H9 (cell line): Measurements from ENCODE around the gene ACACA. TPM values are rescaled to one million over a fixed set of nuclear protein-coding genes. Genes with fewer than 3 reads are reported as not detected.
A peak's percentile ranks its signal among the peaks of the same experiment; 100 is the strongest.

Experiments used
- DNase-seq: peaks from one replicate; pipeline ENCODE4 v3.0.0-alpha.2; 2017
- H2AFZ ChIP-seq: one replicate; pipeline ENCODE4 v1.6.1; 2013; ENCODE audit warnings: mild to moderate bottlenecking, low read length, control low read depth, moderate library complexity
- H2AK5ac ChIP-seq: 2 replicates; pipeline ENCODE4 v1.6.1; 2013; ENCODE audit warnings: low read length, control low read depth, mixed read lengths; ENCODE audit not compliant: insufficient read length
- H2BK120ac ChIP-seq: one replicate; pipeline ENCODE4 v1.6.1; 2013; ENCODE audit warnings: low read depth, mild to moderate bottlenecking, low read length, control low read depth, inconsistent platforms; ENCODE audit not compliant: poor library complexity, severe bottlenecking
- H2BK12ac ChIP-seq: 2 replicates; pipeline ENCODE4 v1.6.1; 2013; ENCODE audit warnings: low read length, control low read depth, mixed read lengths, low read depth; ENCODE audit not compliant: insufficient read length
- H2BK15ac ChIP-seq: 2 replicates; pipeline ENCODE4 v1.6.1; 2013; ENCODE audit warnings: low read depth, low read length, control low read depth
- H2BK20ac ChIP-seq: one replicate; pipeline ENCODE4 v1.6.1; 2013; ENCODE audit warnings: low read depth, mild to moderate bottlenecking, low read length, control low read depth, inconsistent platforms; ENCODE audit not compliant: poor library complexity, severe bottlenecking
- H2BK5ac ChIP-seq: 2 replicates; pipeline ENCODE4 v1.6.1; 2013; ENCODE audit warnings: low read length, control low read depth, mixed read lengths; ENCODE audit not compliant: insufficient read length
- H3K14ac ChIP-seq: 2 replicates; pipeline ENCODE4 v1.6.1; 2013; ENCODE audit warnings: low read length, control low read depth; ENCODE audit not compliant: insufficient read depth
- H3K18ac ChIP-seq: 2 replicates; pipeline ENCODE4 v1.6.1; 2013; ENCODE audit warnings: low read depth, mild to moderate bottlenecking, mixed read lengths, low read length, control low read depth; ENCODE audit not compliant: insufficient read length
- H3K23ac ChIP-seq: 2 replicates; pipeline ENCODE4 v1.6.1; 2013; ENCODE audit warnings: low read length, control low read depth, mixed read lengths, low read depth; ENCODE audit not compliant: insufficient read length
- H3K23me2 ChIP-seq: 2 replicates; pipeline ENCODE4 v1.6.1; 2013; ENCODE audit warnings: low read depth, mild to moderate bottlenecking, mixed read lengths, low read length, control low read depth; ENCODE audit not compliant: insufficient read length, poor library complexity, severe bottlenecking
- H3K27ac ChIP-seq: 2 replicates; pipeline ENCODE4 v1.5.1; 2013; ENCODE audit warnings: low read length, control low read depth, mixed read lengths, low read depth; ENCODE audit not compliant: insufficient read length
- H3K27me3 ChIP-seq: 2 replicates; pipeline ENCODE4 v1.6.1; 2013; ENCODE audit warnings: low read length, control low read depth, inconsistent platforms; ENCODE audit not compliant: insufficient read depth
- H3K4ac ChIP-seq: 2 replicates; pipeline ENCODE4 v1.6.1; 2013; ENCODE audit warnings: low read depth, mild to moderate bottlenecking, control low read depth, inconsistent platforms, low read length, moderate library complexity
- H3K4me1 ChIP-seq: 2 replicates; pipeline ENCODE4 v1.6.1; 2013; ENCODE audit warnings: low read length, control low read depth, inconsistent platforms; ENCODE audit not compliant: insufficient read depth
- H3K4me2 ChIP-seq: 2 replicates; pipeline ENCODE4 v1.6.1; 2013; ENCODE audit warnings: low read length, control low read depth, mixed read lengths; ENCODE audit not compliant: insufficient read length, insufficient read depth
- H3K56ac ChIP-seq: 2 replicates; pipeline ENCODE4 v1.6.1; 2013; ENCODE audit warnings: low read depth, mild to moderate bottlenecking, mixed read lengths, low read length, control low read depth; ENCODE audit not compliant: insufficient read length
- H3K79me1 ChIP-seq: 2 replicates; pipeline ENCODE4 v1.6.1; 2013; ENCODE audit warnings: low read depth, mild to moderate bottlenecking, moderate library complexity, low read length, control low read depth, inconsistent platforms; ENCODE audit not compliant: insufficient read depth, poor library complexity, severe bottlenecking
- H3K79me2 ChIP-seq: 2 replicates; pipeline ENCODE4 v1.6.1; 2013; ENCODE audit warnings: low read length, control low read depth, inconsistent platforms; ENCODE audit not compliant: insufficient read depth
- H3K9ac ChIP-seq: 2 replicates; pipeline ENCODE4 v1.6.1; 2013; ENCODE audit warnings: low read length, control low read depth, mixed read lengths; ENCODE audit not compliant: insufficient read length; ENCODE audit errors: extremely low read depth
- H3K9me3 ChIP-seq: one replicate; pipeline ENCODE4 v1.6.1; 2013; ENCODE audit warnings: low read depth, low read length, inconsistent platforms; ENCODE audit not compliant: control insufficient read depth
- H3T11ph ChIP-seq: one replicate; pipeline ENCODE4 v1.6.1; 2013; ENCODE audit warnings: mild to moderate bottlenecking, low read length, control low read depth, inconsistent platforms
- H4K20me1 ChIP-seq: one replicate; pipeline ENCODE4 v1.6.1; 2013; ENCODE audit not compliant: control insufficient read depth, insufficient read length, insufficient read depth
- H4K5ac ChIP-seq: 2 replicates; pipeline ENCODE4 v1.6.1; 2013; ENCODE audit warnings: low read depth, mild to moderate bottlenecking, mixed read lengths, low read length, control low read depth; ENCODE audit not compliant: insufficient read length
- H4K8ac ChIP-seq: replicated peaks from 2 replicates; pipeline ENCODE4 v1.6.1; 2013; ENCODE audit warnings: low read length, control low read depth, mixed read lengths, low read depth; ENCODE audit not compliant: insufficient read length
- H4K91ac ChIP-seq: 2 replicates; pipeline ENCODE4 v1.6.1; 2013; ENCODE audit warnings: low read depth, mild to moderate bottlenecking, moderate library complexity, mixed read lengths, low read length, control low read depth; ENCODE audit not compliant: insufficient read length
- H3K27ac Mint-ChIP-seq, 3 experiments: 2 replicates in 2 of 3; 3 replicates in 1 of 3; pipeline ENCODE4 v1.8.0; 2020 to 2021; ENCODE audit warnings: mixed read lengths in 3 of 3, mild to moderate bottlenecking in 1 of 3, moderate library complexity in 1 of 3
- H3K27me3 Mint-ChIP-seq: 2 replicates; pipeline ENCODE4 v1.8.0; 2021; ENCODE audit warnings: low read depth, mild to moderate bottlenecking, moderate library complexity, mixed read lengths
- H3K36me3 Mint-ChIP-seq, 3 experiments: 2 replicates in 2 of 3; 3 replicates in 1 of 3; pipeline ENCODE4 v1.8.0; 2020 to 2021; ENCODE audit warnings: low read depth in 3 of 3, mixed read lengths in 3 of 3; ENCODE audit not compliant: insufficient read depth in 1 of 3
- H3K4me1 Mint-ChIP-seq, 2 experiments: 2 replicates each; pipeline ENCODE4 v1.8.0; 2020; ENCODE audit warnings: mixed read lengths in 2 of 2
- H3K4me3 Mint-ChIP-seq, 2 experiments: 2 replicates in 1 of 2; 3 replicates in 1 of 2; pipeline ENCODE4 v1.8.0; 2020 to 2021; ENCODE audit warnings: mild to moderate bottlenecking in 2 of 2, mixed read lengths in 2 of 2, moderate library complexity in 1 of 2
- H3K9me3 Mint-ChIP-seq, 2 experiments: 2 replicates in 1 of 2; 3 replicates in 1 of 2; pipeline ENCODE4 v1.8.0; 2020; ENCODE audit warnings: mild to moderate bottlenecking in 2 of 2, mixed read lengths in 2 of 2, moderate library complexity in 1 of 2
- WGBS: extraction: QIAGEN DNeasy Blood & Tissue Kit; methylation state at CpG from one replicate; pipeline ENCODE4 v1.1.7; 2013; ENCODE audit warnings: missing lambda C conversion rate, low lambda C conversion rate, mixed read lengths; ENCODE audit not compliant: insufficient read length; ENCODE audit errors: extremely low coverage; 5-methylcytosine and 5-hydroxymethylcytosine counted together
- total RNA-seq: library from RNA; stranded (reverse); gene quantifications from 2 replicates; pipeline ENCODE4 v1.2.1, GENCODE V29; 2021
- TF ChIP-seq, protein P1 (sequence below): fragments of 200-600 bp; sonication (generic); conservative IDR thresholded peaks from 3 replicates; pipeline ENCODE4 v1.8.0; 2021; ENCODE audit warnings: antibody characterized with exemption, mild to moderate bottlenecking

ACACA gene
- total RNA-seq, 1 experiment from 2014 or later, result 135 TPM

GRCh38 chr17:37389160-37389559, 17.5 kb downstream of the ACACA start:
- no peak overlapping the region for H3K14ac ChIP-seq
- no peaks in the 10 kb centered on the region for H3K9me3 Mint-ChIP-seq

More at GRCh38 chr17:37389160-37389559, 17.5 kb downstream of the ACACA start:
- Histone ChIP-seq H3K79me1 (no peaks in the 10 kb centered on the region), H3T11ph (no peak overlapping the region), H4K5ac (no peak overlapping the region), H3K9me3 (no peaks in the 10 kb centered on the region), H2BK12ac (no peak overlapping the region), H4K91ac (no peak overlapping the region), H2BK15ac (no peak overlapping the region), H4K8ac (no peak overlapping the region), H3K27ac (no peak overlapping the region), H3K4ac (no peak overlapping the region), H2AK5ac (no peak overlapping the region), H3K27me3 (no peaks in the 10 kb centered on the region), H3K23me2 (no peaks in the 10 kb centered on the region), H3K23ac (no peak overlapping the region), H2BK5ac (no peak overlapping the region), H3K79me2 (no peaks in the 10 kb centered on the region), H2BK20ac (no peak overlapping the region), H4K20me1 (no peaks in the 10 kb centered on the region), H3K4me1 (no peaks in the 10 kb centered on the region), H3K4me2 (no peak overlapping the region), H3K56ac (no peak overlapping the region), H3K18ac (no peak overlapping the region), H2BK120ac (no peak overlapping the region), H3K9ac (no peak overlapping the region), H2AFZ (no peak overlapping the region)
- peaks cover 4 to 10% of the 10 kb centered on the region in 2 experiments for H3K4me1 Mint-ChIP-seq
- TF ChIP-seq, protein P1, sequence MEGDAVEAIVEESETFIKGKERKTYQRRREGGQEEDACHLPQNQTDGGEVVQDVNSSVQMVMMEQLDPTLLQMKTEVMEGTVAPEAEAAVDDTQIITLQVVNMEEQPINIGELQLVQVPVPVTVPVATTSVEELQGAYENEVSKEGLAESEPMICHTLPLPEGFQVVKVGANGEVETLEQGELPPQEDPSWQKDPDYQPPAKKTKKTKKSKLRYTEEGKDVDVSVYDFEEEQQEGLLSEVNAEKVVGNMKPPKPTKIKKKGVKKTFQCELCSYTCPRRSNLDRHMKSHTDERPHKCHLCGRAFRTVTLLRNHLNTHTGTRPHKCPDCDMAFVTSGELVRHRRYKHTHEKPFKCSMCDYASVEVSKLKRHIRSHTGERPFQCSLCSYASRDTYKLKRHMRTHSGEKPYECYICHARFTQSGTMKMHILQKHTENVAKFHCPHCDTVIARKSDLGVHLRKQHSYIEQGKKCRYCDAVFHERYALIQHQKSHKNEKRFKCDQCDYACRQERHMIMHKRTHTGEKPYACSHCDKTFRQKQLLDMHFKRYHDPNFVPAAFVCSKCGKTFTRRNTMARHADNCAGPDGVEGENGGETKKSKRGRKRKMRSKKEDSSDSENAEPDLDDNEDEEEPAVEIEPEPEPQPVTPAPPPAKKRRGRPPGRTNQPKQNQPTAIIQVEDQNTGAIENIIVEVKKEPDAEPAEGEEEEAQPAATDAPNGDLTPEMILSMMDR, result no peak
- DNase-seq, result no peak
- H3K27me3 Mint-ChIP-seq, result no peaks in the 10 kb centered on the region
- no peaks in the 10 kb centered on the region for H3K36me3 Mint-ChIP-seq
- H3K4me3 Mint-ChIP-seq, result no peak overlapping the region
- 0 out of 7 replicates have a peak overlapping the region, but pooled peaks of 1 of the 3 experiments have one; percentile 28 for H3K27ac Mint-ChIP-seq
- no CpG with 5 or more reads among the region's 4 CpGs for WGBS
